Activated effector memory CD4-positive, alpha-beta T cell treated with Interleukin-2 at 50 U/mL for 16 hours (primary cell): ENCODE results near the gene LEO1.
"Not testable (repeated sequence)": the region's sequence is repeated elsewhere in the genome, so short reads cannot be mapped to it uniquely, and the experiment has no call there.

Experiments used
- DNase-seq: peaks from one replicate; pipeline ENCODE4 v3.0.0-alpha.2; 2020

Gene LEO1

DNA sequence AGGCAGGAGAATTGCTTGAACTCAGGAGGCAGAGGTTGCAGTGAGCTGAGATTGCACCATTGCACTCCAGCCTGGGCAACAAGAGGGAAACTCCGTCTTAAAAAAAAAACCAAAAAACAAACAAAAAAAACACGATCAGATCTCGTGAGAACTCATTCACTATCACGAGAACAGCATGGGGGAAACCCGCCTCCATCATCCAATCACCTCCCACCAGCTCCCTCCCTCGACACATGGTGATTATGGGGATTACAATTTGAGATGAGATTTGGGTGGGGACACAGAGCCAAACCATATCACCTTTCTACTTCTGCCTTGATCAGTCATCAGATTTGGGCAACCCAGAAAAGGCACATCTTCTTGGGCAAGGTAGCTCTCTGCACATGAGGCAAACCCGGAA is 31.5 kb upstream of the LEO1 start:
- not testable (repeated sequence) for DNase-seq

GRCh38 chr15:52002351-52002750 is 30.8 kb upstream of the LEO1 start:
- no peak for DNase-seq

GRCh38 chr15:51992953-51993352 is 21.4 kb upstream of the LEO1 start:
- no peak for DNase-seq

- no peak for DNase-seq
Measured at GRCh38 chr15:51991141-51991540, 19.6 kb upstream of the LEO1 start.

GRCh38 chr15:51982770-51983103 is 11.2 kb upstream of the LEO1 start:
- DNase-seq = no peak

DNA sequence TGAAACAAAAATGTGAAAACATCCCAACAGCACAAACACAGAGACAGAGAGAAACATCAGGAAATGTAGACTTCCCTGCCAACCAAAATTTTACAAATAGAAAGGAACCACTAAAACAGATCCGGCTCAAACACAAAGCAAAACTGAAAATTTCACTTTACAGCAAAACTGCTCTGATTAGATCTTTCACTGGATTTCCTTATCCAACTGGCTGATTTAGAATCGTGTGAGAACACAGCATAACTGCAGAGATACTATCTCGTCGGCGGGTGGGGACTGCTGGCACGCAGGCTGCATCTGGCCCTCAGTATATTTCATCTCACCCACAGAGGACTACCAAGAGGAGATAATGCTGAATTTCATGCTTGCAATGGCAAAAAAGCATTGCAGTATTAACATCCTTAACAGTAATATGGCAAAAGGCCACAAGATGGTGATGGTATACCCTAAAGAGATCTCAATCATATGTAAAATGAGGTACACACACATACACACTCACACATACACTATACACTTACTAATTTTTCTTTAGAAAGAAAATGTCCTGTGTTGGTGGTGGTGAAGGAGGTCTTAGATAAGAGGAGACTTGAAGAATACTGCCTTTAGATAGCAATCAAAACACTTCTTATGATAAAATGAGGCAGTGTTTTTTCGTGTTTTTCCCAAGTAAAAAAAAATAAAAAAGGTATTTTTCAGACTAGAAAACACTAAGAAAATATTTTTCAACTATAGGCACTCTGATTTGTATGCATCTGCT is 10.6 kb upstream of the LEO1 start:
- peak; percentile 35 for DNase-seq

DNA sequence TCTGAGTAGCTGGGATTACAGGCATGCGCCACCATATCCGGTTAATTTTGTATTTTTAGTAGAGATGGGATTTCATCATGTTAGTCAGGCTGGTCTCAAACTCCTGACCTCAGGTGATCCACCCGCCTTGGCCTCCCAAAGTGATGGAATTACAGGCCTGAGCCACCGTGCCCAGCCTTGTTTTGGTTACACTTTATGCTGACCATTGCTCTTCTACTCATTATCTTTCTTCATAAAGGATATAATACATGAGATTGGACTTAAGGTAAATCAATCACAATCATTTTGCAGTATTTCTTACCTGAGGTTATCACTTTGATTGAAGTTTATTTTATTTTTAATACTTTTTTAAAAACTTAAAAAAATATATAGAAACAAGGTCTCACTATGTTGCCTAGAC is 2.2 kb upstream of the LEO1 start:
- DNase-seq = no peak

DNA sequence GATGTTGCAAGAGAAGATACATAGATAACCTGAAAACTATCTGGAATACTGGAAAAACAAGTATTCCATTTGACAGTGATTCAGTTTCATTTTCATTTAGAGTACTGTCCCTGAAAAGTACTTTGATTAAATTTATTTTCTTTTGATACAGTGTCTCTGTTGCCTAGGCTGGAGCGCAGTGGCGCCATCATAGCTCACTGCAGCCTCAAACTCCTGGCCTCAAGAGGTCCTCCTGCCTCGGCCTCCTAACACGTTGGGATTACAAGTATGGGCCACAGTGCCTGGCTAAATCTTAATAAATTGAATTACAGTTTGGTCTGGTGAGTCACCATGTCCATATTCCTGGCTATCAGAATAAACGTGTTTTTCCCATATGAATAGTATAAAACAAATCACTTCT is 1.6 kb upstream of the LEO1 start:
- DNase-seq = no peak

DNA sequence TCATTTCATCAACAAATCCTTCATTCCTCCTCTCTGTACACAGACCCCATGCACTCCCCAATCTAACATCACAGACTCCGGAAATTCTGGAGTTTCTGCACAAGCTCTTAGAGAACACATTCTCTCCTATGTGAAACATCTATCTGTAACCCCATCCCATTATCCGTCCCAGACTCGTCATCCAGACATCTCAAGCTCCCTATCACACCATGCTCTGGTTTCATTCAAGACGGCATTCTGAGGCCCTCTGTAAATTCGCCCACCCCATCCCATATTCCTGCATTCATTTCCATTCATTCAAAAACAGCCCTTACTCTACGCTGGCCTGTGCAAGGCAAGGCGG is 575 bp downstream of the LEO1 start:
- DNase-seq = no peak

- DNase-seq = no peak
Measured at GRCh38 chr15:51970132-51970817, 1.3 kb downstream of the LEO1 start.

- no peak for DNase-seq
Measured at GRCh38 chr15:51969728-51970127, 1.9 kb downstream of the LEO1 start.

DNA sequence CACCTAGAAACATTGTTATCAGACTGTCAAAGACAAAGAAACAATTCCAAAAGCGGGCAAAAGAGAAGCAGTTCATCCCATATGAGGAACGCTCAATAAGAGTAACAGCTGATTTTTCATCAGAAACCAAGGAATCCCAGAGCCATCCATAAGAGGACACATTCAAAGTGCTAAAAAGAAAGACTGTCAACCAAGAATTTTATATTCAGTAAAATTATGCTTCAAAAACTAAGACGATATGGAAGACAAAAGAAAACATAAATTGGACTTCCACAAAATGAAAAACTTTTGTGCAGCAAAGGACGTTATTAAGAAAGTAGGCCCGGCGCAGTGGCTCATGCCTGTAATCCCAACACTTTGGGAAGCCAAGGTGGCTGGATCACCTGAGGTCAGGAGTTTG is 4.0 kb downstream of the LEO1 start:
- no peak for DNase-seq

- no peak for DNase-seq
Measured at GRCh38 chr15:51966192-51966591, 5.4 kb downstream of the LEO1 start.

DNA sequence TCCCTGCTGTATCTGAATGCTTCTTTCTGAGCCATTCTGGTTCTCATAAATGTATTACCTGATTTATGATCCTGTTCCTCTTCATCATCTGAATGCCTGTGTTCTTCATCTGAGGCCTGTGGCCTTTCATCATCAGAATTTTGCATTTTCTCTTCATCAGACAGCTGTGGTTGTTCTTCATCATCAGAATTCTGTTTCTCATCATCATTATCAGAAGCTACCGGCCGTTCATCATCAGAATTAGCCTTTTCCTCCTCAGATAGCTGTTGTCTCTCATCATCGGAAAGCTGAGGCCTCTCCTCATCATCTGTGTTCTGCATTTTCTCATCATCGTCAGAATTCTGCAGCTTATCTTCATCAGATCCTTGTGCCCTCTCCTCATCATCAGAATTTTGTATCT is 5.9 kb downstream of the LEO1 start:
- DNase-seq = no peak

DNA sequence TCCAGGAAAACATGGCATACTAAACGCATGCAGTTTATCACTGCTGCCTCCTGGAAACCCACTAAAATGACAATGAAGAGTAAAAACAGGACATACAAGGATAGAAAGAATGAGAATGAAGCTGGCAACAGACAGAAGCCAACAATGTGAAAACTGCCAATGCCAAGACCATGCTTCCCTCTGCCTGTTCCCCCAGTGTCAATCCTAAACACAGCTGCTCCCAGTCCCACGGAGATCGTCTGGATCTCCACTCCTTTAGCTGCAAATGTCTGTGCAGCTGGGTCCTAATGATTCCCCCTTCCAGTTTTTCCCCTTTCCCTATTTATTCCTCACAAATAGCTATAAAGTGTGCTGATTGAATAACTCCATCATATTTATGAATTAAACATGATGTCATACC is 16.1 kb downstream of the LEO1 start:
- DNase-seq = no peak

- no peak for DNase-seq
Measured at GRCh38 chr15:51952805-51953204, 18.8 kb downstream of the LEO1 start.

DNA sequence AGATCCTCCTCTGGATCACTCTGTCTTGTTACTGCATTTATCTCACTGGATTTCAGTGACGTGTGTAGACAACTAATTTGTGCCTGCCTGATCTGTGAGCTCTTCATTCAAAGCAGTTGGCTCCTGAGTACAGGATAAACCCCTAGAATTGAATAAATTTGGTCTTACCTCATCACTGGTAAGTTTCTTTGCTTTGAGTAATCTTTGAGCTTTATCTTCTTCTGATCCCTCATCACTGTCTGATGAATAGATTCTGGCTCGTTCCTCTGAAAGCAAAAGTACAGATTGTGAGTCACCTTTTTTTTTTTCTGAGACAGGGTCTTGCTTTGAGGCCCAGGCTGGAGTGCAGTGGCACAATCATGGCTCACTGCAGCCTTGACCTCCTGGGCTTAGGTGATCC is 24.5 kb downstream of the LEO1 start:
- no peak for DNase-seq

DNA sequence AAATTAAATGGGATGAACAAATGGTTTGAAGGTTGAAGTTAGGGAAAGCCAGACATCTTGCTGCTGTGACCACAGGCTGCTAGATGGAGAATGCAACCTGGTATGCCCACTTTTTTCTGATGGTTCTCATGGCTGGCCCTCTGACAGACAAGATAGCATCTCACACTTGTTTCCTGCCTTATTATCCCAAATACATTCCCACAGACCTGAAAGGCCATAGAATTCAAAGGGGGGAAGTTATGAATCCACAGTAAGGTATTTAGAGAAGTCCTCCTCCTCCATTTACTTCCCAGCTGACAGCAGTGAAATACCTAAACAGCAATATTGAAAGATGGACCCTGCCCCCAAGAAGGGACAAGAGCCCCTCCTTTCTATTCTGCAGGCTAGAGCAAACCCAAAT is 32.4 kb downstream of the LEO1 start:
- no peak for DNase-seq

GRCh38 chr15:51938286-51938685 is 33.3 kb downstream of the LEO1 start:
- no peak for DNase-seq

- DNase-seq = no peak
Measured at GRCh38 chr15:51936105-51936478, 35.5 kb downstream of the LEO1 start.

GRCh38 chr15:51935466-51936104 is 36.0 kb downstream of the LEO1 start:
- DNase-seq = no peak

GRCh38 chr15:51932161-51932560 is 39.4 kb downstream of the LEO1 start:
- no peak for DNase-seq

GRCh38 chr15:51931638-51932037 is 39.9 kb downstream of the LEO1 start:
- no peak for DNase-seq

GRCh38 chr15:51931016-51931415 is 40.6 kb downstream of the LEO1 start:
- no peak for DNase-seq

DNA sequence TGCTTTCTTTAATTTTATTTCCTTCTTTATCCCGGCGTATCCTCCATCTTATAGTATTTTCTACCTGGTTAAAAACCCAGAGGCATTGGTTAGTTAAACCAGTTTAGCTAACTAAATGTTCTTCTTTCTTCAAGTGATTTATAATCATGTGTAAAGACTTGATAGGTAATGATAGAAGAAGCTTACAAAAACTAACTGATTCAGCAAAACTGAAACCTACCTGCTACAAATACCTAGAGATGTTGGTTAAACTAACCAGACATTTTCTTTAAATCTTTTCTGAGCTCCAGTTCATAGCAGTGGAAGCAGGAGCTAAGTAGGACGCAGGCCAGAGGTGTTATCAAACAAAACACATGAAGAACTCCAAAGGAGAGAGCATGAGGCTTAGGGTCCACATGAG is 44.8 kb downstream of the LEO1 start:
- no peak for DNase-seq
